ENCODE data around the gene ILF3.

DNA sequence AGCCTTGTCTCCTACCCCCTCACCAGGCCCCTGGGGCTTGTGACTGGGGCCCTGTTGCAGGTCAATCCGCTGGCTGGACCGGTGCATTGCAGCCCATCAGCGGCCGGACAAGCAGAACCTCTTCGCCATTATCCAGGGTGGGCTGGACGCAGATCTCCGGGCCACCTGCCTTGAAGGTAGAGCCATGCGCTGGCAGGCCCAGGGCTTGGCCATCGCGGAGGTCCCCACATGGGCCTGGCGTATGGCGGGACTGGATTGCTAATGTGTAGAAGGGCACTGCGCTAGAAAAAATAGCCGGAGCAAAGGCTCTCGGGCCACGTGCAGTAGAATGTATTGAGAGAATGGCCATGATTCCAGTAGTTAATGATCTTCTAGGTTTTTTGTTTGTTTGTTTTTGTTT lies 53.3 kb downstream of the ILF3 start:
- TF ChIP-seq, protein P1, sequence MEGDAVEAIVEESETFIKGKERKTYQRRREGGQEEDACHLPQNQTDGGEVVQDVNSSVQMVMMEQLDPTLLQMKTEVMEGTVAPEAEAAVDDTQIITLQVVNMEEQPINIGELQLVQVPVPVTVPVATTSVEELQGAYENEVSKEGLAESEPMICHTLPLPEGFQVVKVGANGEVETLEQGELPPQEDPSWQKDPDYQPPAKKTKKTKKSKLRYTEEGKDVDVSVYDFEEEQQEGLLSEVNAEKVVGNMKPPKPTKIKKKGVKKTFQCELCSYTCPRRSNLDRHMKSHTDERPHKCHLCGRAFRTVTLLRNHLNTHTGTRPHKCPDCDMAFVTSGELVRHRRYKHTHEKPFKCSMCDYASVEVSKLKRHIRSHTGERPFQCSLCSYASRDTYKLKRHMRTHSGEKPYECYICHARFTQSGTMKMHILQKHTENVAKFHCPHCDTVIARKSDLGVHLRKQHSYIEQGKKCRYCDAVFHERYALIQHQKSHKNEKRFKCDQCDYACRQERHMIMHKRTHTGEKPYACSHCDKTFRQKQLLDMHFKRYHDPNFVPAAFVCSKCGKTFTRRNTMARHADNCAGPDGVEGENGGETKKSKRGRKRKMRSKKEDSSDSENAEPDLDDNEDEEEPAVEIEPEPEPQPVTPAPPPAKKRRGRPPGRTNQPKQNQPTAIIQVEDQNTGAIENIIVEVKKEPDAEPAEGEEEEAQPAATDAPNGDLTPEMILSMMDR (IDR thresholded peaks at IDR 0.05) = no peak
- TF ChIP-seq POLR2A (IDR thresholded peaks at IDR 0.05) = no peak

Measured in adrenal gland (tissue), 5 donors.